GM21360 (cell line): ENCODE results near the gene SPANXN2.
"Not testable (repeated sequence)": the region's sequence is repeated elsewhere in the genome, so short reads cannot be mapped to it uniquely, and the experiment has no call there.

ENCODE experiments used
- ATAC-seq: cut with Tn5 transposase; IDR thresholded peaks from one replicate; pipeline ENCODE4 v1.9.1; 2021; ENCODE audit warnings: mild to moderate bottlenecking, moderate library complexity; ENCODE audit not compliant: unreplicated experiment

SPANXN2 gene, protein sequence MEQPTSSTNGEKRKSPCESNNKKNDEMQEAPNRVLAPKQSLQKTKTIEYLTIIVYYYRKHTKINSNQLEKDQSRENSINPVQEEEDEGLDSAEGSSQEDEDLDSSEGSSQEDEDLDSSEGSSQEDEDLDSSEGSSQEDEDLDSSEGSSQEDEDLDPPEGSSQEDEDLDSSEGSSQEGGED

DNA sequence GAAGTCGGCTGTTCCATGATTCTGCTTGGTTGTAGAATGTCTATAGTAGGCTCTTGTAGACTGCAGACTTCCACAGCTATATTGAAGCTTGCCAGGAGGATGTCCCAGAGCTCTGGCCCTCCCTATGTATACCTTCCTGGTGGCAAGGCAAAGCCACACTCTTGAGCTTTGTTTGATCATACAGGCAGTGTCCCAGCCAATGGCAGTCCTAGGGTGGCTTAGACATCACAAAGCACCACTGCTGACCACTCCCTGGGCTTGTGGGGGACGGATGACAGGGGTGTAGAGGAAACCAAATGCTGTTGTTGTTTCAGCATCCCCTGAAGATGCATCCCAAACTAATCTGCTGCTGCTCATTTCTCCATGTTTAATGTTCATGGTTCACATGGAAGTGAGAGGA lies at the start of gene SPANXN2:
SPANXN2 (minus strand) TSS at position 101 of the 400 bp plus-strand sequence; CDS start at position 17, 84 bp downstream.
- not testable (repeated sequence) for ATAC-seq

DNA sequence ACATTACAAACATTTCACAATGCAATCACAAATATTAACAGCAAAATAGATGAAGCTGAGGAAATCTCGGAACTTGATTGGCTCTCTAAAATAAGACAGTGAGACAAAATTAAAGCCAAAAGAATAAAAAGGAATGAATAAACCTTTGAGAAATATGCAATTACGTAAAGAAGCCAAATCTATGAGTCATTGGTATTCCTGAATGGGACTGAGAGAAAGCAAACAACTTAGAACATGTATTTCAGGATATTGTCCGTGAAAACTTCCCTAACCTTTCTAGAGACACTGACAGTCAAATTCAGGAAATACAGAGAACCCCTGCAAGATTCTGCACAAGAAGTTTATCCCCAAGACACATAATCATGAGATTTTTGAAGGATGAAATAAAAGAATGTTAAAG lies 48.4 kb upstream of the SPANXN2 start:
- no peak for ATAC-seq

DNA sequence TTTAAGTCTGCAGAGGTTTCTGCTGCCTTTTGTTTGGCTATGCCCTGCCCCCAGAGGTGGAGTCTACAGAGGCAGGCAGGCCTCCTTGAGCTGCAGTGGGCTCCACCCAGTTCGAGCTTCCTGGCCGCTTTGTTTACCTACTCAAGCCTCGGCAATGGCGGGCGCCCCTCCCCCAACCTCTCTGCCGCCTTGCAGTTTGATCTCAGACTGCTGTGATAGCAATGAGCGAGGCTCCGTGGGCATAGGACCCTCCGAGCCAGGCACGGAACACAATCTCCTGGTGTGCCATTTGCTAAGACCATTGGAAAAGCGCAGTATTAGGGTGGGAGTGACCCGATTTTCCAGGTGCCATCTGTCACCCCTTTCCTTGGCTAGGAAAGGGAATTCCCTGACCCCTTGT lies 47.2 kb upstream of the SPANXN2 start:
- ATAC-seq = not testable (repeated sequence)

DNA sequence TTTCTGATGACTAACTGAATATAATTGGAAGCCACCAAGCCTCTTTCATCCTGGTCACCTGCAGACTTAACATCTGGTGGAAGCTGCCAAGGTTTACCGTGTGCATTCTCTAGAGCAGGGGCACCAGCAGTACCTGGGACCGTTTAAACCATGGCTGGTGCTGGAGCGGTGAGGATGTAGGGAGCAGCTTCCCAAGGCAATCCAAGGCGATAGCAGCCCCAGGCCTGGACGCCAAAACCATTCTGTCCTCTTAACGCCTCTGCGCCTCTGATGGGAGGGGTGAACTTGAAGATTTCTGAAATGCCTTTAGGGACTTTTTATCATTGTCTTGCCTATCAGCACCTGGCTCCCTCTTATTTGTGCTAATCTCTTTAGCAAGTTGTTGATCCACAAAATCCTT lies 37.3 kb upstream of the SPANXN2 start:
- no peak for ATAC-seq

DNA sequence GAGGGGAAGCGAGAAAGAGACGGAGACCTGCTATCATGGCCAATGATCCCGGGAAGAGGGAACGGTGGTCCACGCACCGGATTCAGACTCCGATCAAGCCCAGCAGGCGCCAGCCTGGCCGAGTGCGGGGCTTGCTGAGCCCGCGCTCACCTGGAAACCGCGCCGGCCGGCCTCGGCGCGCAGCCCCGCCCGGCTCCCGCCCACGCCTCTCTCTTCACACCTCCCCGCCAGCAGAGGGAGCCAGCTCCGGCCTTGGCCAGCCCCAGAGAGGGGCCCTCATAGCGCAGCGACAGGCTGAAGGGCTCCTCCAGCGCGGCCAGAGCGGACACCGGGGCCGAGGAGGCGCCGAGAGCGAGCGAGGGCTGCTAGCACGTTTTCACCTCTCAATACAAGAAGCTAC lies 36.8 kb upstream of the SPANXN2 start:
- ATAC-seq = no peak

DNA sequence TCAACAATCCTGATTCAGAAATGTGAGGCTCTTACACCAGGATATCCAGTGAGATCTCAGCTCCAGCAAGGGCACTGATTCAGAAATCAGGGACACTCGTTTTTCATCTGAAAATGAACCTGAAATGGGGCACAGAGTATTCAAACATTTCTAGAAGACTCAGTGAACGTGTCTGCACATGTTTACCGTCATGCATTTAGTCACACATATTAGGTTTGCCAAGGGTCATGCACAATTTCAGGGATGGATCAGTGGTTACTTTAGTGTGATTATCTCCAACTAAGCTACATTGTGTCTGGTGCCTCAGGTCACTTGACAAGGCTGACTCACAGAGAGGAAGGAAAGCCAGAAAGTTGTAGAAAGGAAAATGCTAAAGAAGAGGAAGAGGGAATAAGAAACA lies 33.6 kb upstream of the SPANXN2 start:
- no peak for ATAC-seq

DNA sequence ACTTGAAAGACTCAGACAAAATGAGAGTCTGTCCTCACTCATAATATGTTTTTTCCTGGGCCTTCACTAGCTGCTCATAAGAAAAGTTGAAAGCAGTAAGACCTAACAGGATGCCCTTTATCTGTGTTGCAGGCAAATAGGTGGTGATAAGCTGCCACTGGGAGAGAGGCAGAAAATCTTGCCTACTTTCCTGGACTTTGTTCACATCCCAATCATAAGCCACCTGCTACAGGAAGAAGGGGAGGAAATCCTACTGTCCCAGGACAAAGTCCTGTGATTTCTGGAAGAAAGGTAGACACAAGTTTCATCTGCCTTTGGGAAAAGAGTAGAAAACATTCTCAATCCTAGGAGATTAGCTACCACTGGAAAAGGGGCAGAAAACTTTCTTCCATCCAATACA lies 13.3 kb upstream of the SPANXN2 start:
- ATAC-seq = no peak

DNA sequence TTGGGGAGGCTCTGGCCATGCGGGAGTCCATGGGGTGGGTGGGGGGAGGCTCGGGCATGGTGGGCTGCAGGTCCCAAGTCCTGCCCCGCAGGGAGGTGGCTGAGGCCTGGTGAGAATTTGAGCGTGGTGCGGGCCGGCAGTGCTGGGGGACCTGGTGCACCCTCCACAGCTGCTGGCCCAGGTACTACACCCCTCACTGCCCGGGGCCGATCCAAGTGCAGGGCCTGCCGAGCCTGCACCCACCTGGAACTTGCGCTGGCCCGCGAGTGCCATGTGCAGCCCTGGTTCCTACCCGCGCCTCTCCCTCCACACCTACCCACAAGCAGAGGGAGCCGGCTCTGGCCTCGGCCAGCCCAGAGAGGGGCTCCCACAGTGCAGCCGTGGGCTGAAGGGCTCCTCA lies 5.7 kb upstream of the SPANXN2 start:
- ATAC-seq = no peak

DNA sequence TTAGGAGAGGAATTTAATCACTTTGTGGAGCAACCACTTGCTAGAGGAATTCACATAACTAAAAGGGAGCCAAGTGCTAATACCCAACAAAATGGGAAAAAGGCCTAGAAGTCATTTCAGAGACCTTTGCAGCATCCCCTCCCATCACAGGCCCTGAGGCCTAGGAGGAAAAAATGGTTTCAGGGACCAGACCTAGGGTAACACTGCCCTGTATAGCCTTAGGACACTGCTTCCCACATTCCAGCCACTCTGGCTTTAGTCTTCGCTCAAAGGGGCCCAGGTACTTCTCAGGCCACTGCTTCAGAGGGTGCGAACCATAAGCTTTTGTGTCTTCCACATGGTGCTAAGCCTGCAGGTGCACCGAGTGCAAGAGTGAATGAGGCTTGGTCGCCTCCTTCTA lies 19.1 kb downstream of the SPANXN2 start:
- ATAC-seq = no peak

DNA sequence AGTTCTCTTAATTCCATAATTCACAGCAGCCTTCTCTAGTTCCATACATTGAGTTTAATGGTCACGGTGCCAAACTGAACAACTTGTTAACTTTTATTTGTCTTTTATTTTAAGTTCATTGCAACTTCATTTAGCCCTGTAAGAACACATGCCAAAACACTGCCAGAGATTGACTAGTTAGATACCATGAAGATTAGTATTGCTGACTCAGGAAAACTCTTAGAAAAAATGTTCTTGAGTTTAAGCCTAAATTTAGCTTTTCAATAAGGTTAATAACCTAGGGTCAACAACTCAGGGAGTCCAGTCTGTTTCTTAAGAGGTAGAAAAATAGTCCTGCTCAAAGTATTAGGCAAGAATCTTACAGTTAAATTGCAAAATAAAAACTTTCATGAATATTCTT lies 25.7 kb downstream of the SPANXN2 start:
- no peak for ATAC-seq

DNA sequence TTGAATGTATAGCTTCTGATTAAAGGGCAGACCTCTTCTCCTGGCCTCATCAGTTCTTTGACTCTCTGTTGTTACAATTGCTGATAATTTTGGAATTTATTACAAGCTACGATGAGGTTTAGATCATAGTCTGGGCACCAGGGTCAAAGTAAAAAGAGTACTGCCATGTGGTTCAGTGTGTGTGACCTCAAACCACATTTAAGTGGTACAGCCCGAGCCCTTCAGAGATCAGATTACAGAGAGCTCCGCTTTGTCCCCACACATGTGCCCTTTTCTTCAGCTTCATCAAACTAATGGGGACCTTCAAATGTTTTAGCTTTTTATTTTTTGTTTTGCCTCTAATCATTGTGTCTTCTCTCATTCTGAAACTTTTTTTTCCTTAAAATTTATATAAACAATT lies 37.1 kb downstream of the SPANXN2 start:
- no peak for ATAC-seq

DNA sequence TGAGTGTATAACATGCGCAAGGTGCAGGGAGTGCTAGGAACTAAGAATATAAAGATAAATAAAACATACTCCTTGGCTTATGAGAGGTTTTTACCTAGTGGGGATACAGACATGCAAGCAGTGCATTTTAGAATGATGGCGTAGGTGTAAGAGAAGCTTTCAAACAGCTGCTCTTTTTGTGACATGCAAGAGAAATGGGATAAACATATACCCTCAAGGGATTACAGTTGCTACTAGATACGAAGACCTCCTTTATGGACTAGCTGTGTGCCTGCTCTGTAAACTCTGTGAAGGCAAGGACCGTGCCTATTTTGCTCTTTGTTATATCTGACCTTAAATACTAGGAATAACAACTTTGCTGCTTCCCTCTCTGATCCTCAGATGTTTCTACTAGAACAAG lies 45.6 kb downstream of the SPANXN2 start:
- ATAC-seq = no peak

DNA sequence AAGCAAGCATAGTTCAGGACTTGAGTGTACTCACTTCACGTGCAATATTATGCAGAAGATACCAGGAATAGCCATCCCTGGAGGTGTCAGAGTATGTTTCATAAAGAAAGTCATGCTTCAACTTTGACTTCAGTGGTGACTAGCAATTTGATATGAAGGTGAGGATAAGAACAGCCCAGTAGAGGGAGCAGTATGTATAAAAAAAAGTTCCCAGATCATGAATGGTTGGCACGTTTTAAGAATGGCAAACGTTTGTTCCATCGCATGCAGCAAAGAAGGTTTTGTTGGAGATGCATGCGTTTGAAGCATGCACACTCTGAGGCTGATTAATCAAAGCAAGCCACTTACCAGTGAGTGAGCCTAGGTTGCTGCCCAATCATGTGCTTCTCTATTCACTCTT lies 51.2 kb downstream of the SPANXN2 start:
- no peak for ATAC-seq

DNA sequence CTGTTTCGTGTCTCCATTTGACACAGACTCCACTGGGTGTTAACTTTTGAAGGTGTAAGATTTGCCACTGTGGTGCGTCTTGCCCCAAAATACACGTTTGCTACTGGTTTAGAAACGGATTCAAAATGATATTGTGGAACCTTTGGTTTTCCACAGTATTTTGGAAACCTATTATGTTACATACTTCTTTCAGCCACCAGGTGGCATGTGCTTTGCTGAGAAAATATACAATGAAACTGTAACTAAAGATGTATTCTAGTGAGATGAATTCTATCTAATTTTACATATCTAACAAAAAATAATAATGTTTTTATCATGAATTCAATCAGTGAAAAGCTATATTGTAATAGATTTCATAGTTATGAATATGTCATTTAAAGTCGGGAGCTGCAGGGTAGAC lies 56.2 kb downstream of the SPANXN2 start:
- peak; percentile 62 for ATAC-seq

DNA sequence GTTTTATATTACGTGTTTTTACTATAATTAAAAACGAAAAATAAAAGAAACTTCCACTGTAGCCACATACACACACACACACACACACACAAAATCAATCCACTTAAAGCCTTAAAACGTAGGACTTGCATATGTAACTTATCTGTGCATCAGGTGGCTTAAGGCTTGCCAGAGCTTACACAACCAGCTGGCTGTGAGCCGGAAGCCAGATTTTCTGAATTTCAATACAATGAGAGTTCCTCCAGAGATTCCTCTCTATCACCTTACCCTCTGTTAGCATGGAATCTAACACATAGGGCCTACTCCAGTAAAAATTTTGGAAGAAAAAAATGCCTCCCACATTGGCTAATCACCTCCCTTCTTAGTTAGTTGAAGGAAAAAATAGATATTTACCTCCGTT lies 56.8 kb downstream of the SPANXN2 start:
- ATAC-seq = no peak
